HPDE6-E6E7 (cell line): ENCODE data around the gene PCBD1.

Experiments
- DNase-seq: peaks from one replicate; pipeline ENCODE4 v3.0.0; 2011; ENCODE audit warnings: missing footprints; ENCODE audit errors: extremely low spot score

The PCBD1 gene

GRCh38 chr10:70902661-70903261 lies 14.4 kb upstream of the PCBD1 start:
- DNase-seq: no peak

- no peak for DNase-seq
Measured at GRCh38 chr10:70901276-70901878, 13.0 kb upstream of the PCBD1 start.

GRCh38 chr10:70899096-70899495 lies 10.7 kb upstream of the PCBD1 start:
- no peak for DNase-seq

GRCh38 chr10:70898687-70899086 lies 10.3 kb upstream of the PCBD1 start:
- no peak for DNase-seq

GRCh38 chr10:70896551-70896950 lies 8.2 kb upstream of the PCBD1 start:
- no peak for DNase-seq

GRCh38 chr10:70894416-70894815 lies 6.1 kb upstream of the PCBD1 start:
- no peak for DNase-seq

- DNase-seq: no peak
Measured at GRCh38 chr10:70893227-70894006, 5.1 kb upstream of the PCBD1 start.

- no peak for DNase-seq
Measured at GRCh38 chr10:70892631-70893030, 4.3 kb upstream of the PCBD1 start.

GRCh38 chr10:70891627-70892026 lies 3.3 kb upstream of the PCBD1 start:
- DNase-seq: no peak

GRCh38 chr10:70890917-70891431 lies 2.6 kb upstream of the PCBD1 start:
- DNase-seq: no peak

- DNase-seq: no peak
Measured at GRCh38 chr10:70889291-70889690, 926 bp upstream of the PCBD1 start.

- DNase-seq: no peak
Measured at GRCh38 chr10:70886921-70887665, 1.3 kb downstream of the PCBD1 start.

- no peak for DNase-seq
Measured at GRCh38 chr10:70885931-70886903, 2.1 kb downstream of the PCBD1 start.

GRCh38 chr10:70885481-70885880 lies 2.9 kb downstream of the PCBD1 start:
- DNase-seq: no peak

- DNase-seq: no peak
Measured at GRCh38 chr10:70884741-70885140, 3.6 kb downstream of the PCBD1 start.

GRCh38 chr10:70880077-70880534 lies 8.3 kb downstream of the PCBD1 start:
- DNase-seq: peak; percentile 71

- DNase-seq: no peak
Measured at GRCh38 chr10:70879207-70879606, 9.2 kb downstream of the PCBD1 start.

- DNase-seq: no peak
Measured at GRCh38 chr10:70874061-70874460, 14.3 kb downstream of the PCBD1 start.

GRCh38 chr10:70872291-70872690 lies 16.1 kb downstream of the PCBD1 start:
- DNase-seq: no peak

- DNase-seq: no peak
Measured at GRCh38 chr10:70866424-70866823, 21.9 kb downstream of the PCBD1 start.

- DNase-seq: no peak
Measured at GRCh38 chr10:70864935-70865334, 23.4 kb downstream of the PCBD1 start.
